Adrenal gland (tissue), 5 donors: ENCODE data around the gene OGFRL1.

ENCODE experiments used
- CTCF ChIP-seq, 6 experiments: fragments of 450-650 bp in 4 of 6; fragments of 200-600 bp in 2 of 6; sonication (generic) in 1 of 6; IDR thresholded peaks; 1 replicate in 5 of 6; 2 replicates in 1 of 6; pipeline versions ENCODE4 v1.5.1 to v1.8.0; 2016 to 2021; ENCODE audit warnings: antibody characterized with exemption in 6 of 6, mild to moderate bottlenecking in 2 of 6, moderate library complexity in 1 of 6
- POLR2A ChIP-seq, 2 donors: fragments of 450-650 bp; IDR thresholded peaks; one replicate each; pipeline ENCODE4 v1.6.1; 2017; ENCODE audit warnings: antibody characterized with exemption in 2 of 2, mild to moderate bottlenecking in 2 of 2, moderate library complexity in 1 of 2
- donor health status: DM: no; HTN: no; CAD: no.

- TF ChIP-seq CTCF (IDR thresholded peaks at IDR 0.05) (no peak), POLR2A (IDR thresholded peaks at IDR 0.05) (peak in 1 of 2 donors; percentile 50)
Observed at GRCh38 chr6:71287038-71287437, 1.6 kb upstream of the OGFRL1 start.
